GM19468 (cell line): ENCODE measurements around the gene PDE1A.

ENCODE experiments used
- ATAC-seq: cut with Tn5 transposase; IDR thresholded peaks from one replicate; pipeline ENCODE4 v1.9.1; 2021; ENCODE audit warnings: mild to moderate bottlenecking, moderate library complexity, moderate number of reproducible peaks; ENCODE audit not compliant: unreplicated experiment; ENCODE audit errors: extremely low read depth

The PDE1A gene

DNA sequence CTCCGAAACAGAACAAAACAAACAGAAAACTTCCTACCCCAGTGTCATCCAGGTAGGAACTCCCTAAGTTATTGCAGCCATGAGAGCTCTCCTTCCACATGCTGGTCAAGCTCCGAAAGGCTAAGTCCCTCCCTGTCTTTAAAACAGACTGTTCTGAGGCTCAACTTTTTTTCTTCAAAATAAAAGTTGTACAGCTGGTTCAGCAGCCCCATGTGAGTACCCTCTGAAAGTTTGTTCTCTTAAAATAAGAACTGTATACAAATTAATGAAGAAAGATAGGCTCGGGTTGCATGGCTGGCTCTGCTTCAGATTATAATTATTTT is at the start of gene PDE1A:
TSS of gene PDE1A (minus strand) at position 119 of the 323 bp plus-strand sequence.
- ATAC-seq, result no peak

DNA sequence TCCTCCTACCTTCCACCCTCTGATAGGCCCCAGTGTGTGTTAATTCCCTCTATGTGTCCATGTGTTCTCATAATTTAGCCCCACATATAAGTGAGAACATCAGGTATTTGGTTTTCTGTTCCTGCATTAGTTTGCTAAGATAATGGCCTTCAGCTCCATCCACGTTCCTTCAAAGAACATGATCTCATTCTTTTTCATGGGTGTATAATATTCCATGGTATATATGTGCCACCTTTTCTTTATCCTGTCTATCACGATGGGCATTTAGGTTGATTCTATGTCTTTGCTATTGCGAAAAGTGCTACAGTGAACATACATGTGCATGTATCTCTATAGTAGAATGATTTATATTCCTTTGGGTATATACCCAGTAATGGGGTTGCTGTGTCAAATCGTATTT is 46.8 kb upstream of the PDE1A start:
- ATAC-seq, result no peak

DNA sequence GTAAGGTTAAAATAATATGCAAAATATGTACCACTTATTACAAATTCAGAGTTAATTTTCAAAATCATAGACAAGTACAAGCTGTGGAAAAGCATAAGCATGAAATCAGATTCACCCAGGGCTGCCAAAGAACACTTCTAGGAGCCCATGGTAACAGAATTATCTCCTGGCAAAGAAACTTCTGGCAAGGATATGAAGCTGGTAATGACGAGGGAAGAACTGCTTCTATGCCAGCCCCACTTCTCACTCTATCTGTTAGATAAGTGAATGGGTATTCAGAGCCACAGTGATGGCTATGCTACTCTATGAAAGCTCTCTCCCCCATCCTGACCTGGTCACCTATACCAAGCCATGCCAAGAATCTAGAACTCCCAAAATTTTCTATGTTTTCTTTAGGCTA is 36.9 kb upstream of the PDE1A start:
- ATAC-seq, result no peak

DNA sequence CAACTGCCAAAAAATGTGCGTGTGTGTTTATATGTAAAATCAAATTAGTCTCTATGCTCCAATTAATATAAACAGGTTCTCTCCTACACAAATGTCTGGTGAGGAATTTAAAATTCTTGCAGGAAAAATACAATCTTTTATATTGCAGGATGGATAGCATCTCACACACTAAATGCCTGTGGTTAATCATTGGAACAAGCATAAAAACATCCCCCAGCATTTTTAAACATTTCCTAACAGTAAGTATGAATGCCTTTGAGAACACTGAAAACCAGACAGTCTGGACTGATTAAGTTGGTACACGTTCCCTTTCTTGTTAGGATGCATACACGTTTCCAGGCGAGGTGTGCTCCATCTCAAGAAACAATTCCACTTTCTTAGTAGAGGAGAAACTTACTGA is 29.9 kb upstream of the PDE1A start:
- no peak for ATAC-seq

DNA sequence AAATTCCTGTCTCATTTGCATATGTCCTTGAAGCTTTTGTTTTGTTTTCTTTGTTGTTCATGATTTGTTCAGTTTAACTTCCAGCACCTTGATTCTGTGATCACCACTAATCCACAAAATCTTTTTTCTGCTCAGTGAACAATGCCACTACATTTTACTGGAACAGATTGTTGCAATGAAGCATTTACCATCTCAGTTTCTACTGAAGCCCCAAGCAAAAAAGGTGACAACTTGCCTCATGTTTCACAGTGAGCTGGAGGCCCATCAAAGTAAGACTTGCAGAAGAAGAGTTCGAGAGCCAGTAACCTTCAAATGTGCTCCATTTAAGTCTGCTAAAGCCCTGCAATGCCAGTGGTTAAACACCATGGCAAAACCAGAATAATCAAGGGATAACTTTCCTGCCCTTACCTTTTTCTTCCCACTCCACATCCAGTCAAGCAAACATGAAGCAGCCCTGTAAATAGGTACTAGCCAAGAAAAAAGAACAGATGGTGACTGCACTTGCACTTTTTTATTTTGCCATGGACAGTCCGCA is 25.7 kb upstream of the PDE1A start:
- ATAC-seq, result no peak

DNA sequence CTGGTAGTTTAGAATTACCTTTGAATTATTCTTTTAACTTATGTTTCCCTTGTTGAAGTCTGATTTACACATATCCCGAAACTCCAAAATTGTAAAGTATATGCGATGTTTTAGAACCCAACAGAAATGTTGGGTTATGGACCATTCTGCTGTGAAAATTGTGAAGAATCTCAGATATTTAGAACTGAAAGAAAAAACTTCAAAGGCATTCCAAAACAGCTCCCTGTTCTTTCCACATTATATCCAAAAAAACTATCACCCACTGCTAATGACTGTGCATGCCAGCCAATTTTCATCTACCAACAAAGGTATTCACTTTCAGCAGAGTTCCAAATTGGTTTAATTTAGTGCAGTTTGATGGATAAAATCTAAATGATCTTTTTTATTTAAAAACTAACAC is 21.5 kb upstream of the PDE1A start:
- no peak for ATAC-seq

DNA sequence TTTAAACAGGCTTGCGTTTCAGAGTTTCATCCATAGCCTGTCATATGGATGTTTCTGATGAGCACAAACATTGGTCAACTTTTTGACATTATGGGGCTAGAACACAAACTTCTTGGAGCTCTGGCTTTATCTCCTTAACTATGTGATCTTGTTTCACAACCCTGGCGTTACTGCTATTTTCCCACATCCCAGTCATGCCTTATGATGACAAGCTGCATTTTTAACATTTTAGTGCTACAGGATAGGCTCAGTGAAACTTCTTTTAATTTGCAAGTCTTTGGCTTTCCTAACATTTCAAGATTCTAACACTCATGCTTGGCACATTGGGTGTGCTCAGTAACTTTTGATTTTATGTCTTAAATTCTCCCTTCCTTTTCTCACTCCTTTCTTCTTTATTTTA is 21.0 kb upstream of the PDE1A start:
- no peak for ATAC-seq

DNA sequence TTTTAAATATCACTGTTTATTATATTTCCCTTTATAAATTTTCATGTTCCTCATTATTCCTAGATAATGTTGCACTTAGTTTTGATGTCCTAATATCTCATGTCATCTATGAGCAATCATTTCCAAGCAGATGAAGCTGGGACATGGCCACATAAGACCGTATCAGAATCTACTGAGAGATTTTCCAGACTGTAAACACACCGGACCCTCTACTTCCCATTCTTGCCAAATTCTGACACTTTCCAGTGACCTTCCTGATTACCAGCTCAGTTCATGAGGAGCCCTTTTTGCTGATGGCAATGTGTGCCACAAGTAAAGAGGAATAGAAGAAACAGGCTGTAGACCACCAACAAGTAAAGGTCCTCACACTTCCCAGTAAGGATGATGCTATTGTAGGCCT is 20.3 kb upstream of the PDE1A start:
- no peak for ATAC-seq

DNA sequence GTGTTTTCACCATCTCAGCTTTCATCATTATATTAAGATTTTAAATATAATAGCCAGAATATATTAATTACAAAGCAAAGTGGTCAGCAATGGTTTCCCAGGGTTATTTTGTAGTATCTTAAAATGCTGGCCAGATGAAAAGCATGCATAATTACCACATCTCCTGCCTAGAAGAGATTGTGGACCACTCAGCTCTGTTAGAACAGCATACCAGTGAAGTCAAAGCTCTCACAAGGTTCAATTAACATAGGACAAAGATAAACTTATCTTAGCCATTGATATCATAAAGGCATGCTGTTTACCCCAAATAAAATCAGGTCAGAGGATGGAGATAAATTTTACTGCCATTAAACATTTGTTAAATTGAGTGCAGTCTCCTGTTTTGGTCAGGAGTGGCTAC is 19.3 kb upstream of the PDE1A start:
- no peak for ATAC-seq

DNA sequence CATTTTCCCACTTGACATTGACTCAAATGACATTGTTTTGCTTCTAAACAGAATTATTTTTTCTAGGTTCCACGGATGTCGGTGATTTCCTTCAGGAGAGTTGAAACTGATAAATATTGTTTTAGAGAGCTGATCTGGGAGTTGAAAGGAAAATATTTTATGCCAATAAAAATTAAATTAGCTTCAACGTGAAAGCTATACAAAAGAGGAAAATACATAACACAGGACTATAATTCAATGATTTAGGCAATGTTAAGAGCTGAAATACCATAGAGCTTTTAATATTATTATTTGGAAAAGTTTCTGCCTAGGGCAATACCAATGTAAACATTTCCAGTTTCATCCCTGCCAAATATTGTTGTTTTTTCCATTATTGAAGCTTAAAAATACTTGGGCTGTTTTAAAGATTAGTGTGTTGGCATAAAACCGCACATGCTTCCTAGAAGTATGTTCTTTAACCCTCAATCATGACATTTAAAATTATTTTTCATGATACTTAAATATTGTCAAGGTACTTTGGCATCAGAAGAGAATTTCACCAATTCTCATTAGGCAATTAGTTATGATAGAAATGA is 18.6 kb upstream of the PDE1A start:
- ATAC-seq, result no peak

DNA sequence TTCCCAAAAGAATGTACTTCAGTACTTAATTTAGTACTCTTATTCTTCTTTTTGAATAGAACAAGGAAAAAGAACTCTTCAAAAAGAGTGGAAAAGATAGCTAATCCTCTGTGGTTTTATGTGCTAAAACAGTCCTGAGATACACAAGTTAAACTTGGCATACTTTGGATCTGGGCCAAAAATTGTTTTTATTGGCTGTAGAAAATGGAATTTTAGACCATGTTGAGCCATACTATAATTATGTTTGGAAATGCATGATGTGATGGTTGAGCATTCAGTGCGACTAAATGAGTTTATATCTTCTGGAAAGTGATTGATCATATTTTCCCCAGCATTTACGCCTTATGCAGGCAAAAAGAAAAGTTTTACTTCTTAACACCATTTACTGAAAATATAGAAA is 18.0 kb upstream of the PDE1A start:
- ATAC-seq, result no peak

DNA sequence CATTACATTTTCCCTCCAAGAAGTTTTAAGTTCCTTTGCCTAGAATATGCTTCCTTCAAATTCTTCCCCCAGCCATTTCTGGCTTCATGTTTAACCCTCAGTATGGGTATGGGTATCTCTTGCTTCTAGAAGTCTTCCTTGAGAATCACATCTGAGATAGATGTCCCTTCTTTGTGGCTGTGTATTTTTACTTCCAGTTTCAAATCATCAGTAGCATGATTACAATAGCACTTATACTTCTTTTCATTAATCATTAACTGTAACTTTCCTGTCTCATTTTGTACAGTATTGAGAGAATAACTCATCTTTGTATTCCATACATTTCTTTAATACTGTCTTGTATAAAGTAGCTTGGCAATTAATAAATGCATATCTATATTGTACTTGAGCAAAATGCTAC is 17.3 kb upstream of the PDE1A start:
- ATAC-seq, result no peak

DNA sequence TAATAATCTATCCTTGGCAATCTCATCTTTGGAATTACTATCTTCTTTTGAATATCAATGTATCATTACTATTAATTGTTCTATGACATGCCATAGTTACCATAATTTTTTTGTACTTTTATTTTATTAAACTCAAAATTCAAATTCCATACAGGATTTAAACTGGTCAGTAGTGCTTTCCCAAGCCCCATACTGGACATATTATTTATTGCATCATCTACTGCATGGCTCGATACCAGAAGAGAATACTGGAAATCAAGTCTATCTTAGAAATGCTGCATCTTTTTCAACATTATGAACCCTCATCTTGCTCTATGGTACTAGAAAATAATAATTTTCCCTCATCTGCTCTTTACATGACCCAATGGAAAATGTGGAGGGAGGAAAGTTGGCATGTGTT is 9.4 kb upstream of the PDE1A start:
- no peak for ATAC-seq

DNA sequence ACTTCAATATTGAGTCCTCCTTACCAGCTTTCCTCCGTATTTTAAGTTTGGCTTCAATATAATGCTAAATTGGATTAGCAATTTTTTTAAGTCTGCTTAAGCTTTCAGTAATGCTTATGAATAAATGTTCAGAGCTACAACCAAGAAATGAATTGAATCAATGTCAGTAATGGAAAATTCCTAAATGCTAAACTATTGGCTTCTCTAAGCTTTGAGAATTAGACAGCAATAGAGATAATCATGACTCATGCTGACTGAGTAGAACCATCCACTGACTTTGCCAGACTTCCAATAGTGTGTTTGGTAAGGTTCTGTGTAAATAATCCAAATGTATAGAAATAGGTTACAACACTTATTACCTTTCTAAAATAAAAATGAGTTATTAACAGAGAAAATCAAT is 8.9 kb upstream of the PDE1A start:
- no peak for ATAC-seq

DNA sequence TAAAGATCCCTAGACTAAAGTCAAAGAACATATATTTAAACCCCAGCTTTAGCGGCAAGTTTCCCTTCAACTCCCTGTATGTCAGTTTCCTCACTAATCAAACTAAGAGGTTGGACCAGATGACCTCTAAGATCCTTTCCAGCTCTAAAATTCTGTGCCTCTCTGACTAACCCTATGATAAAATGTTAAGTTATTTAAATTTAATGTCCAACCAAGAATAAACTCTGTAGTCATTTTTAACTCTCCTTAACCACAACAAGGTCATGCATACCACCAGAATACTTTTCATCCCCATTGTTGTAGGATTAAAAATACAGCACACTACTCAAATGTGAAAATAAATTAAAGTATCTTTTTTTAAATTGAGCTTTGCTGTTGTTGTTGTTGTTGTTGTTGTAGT is 5.2 kb upstream of the PDE1A start:
- no peak for ATAC-seq

DNA sequence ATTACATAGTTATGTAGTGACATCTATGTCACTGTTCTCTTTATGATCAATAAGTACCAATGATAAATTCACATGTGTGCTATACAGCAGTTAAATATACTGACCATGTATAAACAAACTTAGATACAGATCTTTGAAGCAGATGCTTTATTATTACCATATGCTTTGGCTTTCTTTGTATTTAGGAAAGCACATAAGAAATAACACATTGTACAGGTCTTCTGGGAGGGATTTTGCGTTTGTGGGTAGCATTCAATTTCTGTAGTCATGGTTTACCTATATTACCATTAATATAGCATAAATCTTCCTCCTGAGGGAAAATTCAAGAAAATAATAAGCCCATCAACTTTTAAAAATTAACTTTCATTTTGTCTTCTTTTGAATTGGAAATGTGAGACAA is 1.6 kb upstream of the PDE1A start:
- ATAC-seq, result no peak

DNA sequence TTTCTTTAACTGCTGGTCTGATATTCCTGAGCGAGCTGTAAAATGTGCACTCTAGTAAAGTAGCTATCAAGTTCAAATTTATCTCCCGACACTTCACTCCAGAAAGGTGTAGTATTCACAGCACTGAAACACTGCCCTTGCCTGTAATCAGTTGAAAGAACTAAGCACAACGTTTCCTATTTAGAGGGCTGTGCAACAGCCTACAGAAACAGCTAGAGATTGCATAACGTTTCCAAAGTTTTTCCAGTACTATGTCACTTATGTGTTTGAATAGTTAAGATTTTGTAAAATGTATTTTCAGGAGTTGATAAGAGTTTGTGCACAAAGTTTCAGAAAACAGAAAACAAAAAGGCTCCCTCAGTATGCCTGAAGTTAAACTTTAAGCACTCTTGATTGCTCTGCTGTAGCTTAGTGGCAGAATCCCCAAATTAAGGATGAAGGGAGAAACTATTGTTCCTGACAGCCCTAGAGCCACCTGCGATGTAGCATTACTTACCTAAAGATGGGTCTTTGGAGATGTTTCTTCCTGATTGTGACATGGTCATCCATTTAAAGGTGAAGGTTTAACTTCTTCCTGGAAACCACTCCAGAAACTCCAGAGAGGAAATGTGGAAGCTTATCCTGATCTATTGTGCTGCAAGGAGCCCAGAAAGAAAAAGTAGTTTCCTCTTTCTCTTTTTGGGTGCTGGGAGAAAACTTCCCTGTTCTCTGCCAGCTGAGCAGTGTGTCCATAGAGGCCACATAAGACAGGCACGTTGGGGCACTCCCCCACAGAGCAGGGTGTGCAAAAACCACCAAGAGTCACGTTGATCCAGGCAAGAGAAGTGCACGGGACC is 536 bp downstream of the PDE1A start:
- ATAC-seq, result no peak

DNA sequence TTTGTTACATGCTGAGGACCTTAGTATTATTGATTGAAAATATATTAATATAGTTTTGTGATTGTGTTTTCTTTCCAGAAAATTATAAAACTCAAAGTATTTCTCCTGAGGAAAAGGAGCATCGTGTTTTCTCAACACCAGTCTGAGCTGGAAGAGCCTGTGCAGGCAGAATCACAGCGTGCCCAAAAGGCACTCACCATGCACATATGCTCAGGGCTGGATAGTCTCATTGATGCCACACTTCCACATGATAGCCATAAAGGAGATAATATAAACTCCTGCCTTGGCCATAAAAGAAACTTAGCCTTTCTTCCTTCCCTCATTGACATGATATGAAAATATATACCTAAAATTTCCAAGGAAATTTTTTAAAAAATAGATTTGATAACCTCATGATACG is 4.0 kb downstream of the PDE1A start:
- no peak for ATAC-seq

DNA sequence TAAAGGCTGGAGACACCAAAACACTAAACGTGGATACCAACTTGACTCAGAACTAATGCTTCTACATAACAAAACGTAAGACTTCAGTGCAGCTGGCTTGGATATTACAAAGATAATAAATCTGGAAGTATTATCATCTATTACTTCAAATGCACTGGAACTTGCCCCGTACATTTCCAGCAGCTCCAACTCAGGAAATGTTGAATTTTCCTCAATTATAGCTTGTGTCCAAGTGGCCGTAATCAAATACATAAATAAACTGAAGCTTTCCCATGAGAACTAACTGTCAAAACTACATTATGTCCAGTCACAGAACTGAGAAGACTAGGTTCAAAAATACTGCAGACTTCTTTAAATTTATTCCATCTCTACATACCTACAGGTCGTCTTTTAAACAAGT is 6.2 kb downstream of the PDE1A start:
- ATAC-seq, result no peak

DNA sequence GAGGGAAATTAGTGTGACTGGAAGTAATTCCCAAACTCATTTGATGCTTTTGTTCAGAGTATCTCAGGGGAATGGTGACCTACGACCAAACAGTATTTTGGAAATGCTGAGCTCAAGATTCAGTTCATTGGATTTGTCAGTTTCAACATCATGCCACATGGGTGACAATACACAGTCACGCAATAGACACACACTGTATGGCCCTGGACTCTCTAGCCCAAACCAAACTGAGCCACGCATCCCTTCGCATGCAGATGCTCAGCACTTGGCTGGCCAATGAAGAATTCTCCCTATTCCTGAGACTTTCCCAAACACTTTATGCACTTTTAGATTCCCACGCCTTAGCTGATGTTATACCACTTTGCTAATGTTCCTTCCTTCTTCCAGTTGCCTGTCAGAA is 10.0 kb downstream of the PDE1A start:
- ATAC-seq, result no peak

DNA sequence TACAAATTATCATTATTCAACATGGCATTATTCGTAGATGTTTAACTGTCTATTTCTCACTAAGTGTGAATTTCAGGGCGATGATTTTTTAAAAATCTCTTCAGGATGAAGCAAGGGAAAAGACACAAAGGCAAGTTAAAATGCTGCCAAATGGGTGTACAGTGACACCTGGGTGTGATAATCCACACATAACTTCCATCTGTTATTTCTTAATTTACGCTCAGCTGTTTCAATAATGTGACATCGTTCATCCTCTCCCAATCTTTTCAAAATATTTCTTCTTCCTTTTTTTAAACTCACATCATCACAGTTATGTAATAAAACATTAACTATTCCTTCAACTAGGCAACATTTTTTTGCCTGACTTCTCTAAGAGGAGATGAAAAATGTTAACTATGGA is 10.6 kb downstream of the PDE1A start:
- ATAC-seq, result no peak

DNA sequence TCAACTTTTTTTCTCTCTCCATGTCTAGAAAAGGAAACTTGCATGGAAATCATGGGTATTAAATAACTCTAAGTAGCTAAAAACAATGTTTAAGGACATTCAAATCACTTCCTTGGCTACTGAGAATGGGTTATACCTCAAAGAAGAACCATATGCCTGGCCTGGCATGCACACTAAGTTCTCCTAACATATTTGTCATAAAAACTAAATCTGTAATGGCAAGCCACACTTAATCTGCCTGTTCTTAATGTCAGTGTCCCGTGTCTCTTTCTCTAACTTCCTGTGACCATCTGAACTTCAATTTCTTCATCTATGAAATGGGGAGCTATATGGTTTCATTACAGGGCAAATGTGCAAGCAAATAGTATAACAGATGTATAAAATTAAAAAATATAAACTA is 11.1 kb downstream of the PDE1A start:
- ATAC-seq, result no peak
